Panc1 (cell line): ENCODE data around the gene HK1. TPM values are rescaled to one million over a fixed set of nuclear protein-coding genes. Genes with fewer than 3 reads are reported as not detected.

Experiments used
- ATAC-seq: fragments of 200-7000 bp; cut with Tn5 transposase; 2 replicates; pipeline ENCODE4 v1.9.1; 2020; ENCODE audit warnings: mild to moderate bottlenecking, moderate library complexity
- BruUV-seq: library from RNA; stranded (reverse); fragments of 400-500 nt; replicated peaks from 2 replicates; lab custom pipeline; 2021; lab: Mats Ljungman, UMichigan
- CTCF ChIA-PET: fragments of 300-600 bp; sonication (Branson Sonifier 250); formaldehyde crosslinking; loops from one replicate; lab custom pipeline; 2022; ENCODE audit warnings: antibody characterized with exemption; lab: Charles Lee
- POLR2A ChIA-PET: fragments of 300-600 bp; sonication (Branson Sonifier 250); formaldehyde crosslinking; loops from one replicate; lab custom pipeline; 2022; ENCODE audit warnings: antibody characterized with exemption; lab: Charles Lee
- DNase-seq: peaks from one replicate; pipeline ENCODE4 v3.0.0-alpha.2; 2010; ENCODE audit warnings: low read depth, low spot score
- H3K27ac ChIP-seq: 2 replicates; pipeline ENCODE4 v1.5.1; 2011; ENCODE audit warnings: mild to moderate bottlenecking, low read length, inconsistent platforms
- H3K27me3 ChIP-seq: fragments of 200-500 bp; sonication (Bioruptor generic); 2 replicates; pipeline ENCODE4 v1.6.0; 2014; ENCODE audit warnings: low read length, inconsistent platforms; ENCODE audit not compliant: control insufficient read depth, insufficient read depth
- H3K36me3 ChIP-seq: fragments of 200-500 bp; sonication (Bioruptor generic); 2 replicates; pipeline ENCODE4 v1.5.1; 2014; ENCODE audit warnings: inconsistent platforms, mild to moderate bottlenecking, low read length, moderate library complexity; ENCODE audit not compliant: control insufficient read depth, insufficient read depth
- H3K4me1 ChIP-seq: 2 replicates; pipeline ENCODE4 v1.5.1; 2011; ENCODE audit warnings: inconsistent platforms, mild to moderate bottlenecking, low read length, moderate library complexity; ENCODE audit not compliant: control insufficient read depth, insufficient read depth
- H3K4me3 ChIP-seq, 2 experiments: 2 replicates each; pipeline ENCODE4 v1.5.1; 2011 to 2012; ENCODE audit warnings: low read depth in 2 of 2, low read length in 2 of 2, mild to moderate bottlenecking in 2 of 2, inconsistent platforms in 1 of 2, moderate library complexity in 1 of 2
- H3K9me3 ChIP-seq: fragments of 200-500 bp; sonication (Bioruptor generic); 2 replicates; pipeline ENCODE4 v1.5.1; 2014; ENCODE audit warnings: low read depth, mild to moderate bottlenecking, inconsistent platforms, low read length, moderate library complexity; ENCODE audit not compliant: control insufficient read depth, insufficient read depth
- POLR2AphosphoS5 ChIP-seq: IDR thresholded peaks from 2 replicates; pipeline ENCODE4 v1.6.1; 2012; ENCODE audit warnings: mild to moderate bottlenecking, low read depth, low read length, moderate library complexity
- SIN3A ChIP-seq: IDR thresholded peaks from 2 replicates; pipeline ENCODE4 v1.6.1; 2012; ENCODE audit warnings: low read depth, mild to moderate bottlenecking, low read length, moderate library complexity, borderline replicate concordance; ENCODE audit not compliant: insufficient read depth
- TCF7L2 ChIP-seq: IDR thresholded peaks from 2 replicates; pipeline ENCODE4 v1.6.1; 2011; ENCODE audit warnings: mild to moderate bottlenecking, low read depth, low read length, inconsistent platforms
- in situ Hi-C: cut with HindIII; loops from 2 replicates; pipeline ENCODE4 v1.10.0; 2016; ENCODE audit warnings: low sequenced_read_pairs, low pct_unique_long_range_greater_than_20kb
- intact Hi-C: fragments of 100-400 bp; cut with micrococcal nuclease; formaldehyde crosslinking; loops from one replicate; pipeline ENCODE4 v1.10.0; 2022; ENCODE audit not compliant: unreplicated experiment
- total RNA-seq: library from RNA; stranded (reverse); gene quantifications from one replicate; pipeline ENCODE4 v1.2.1, GENCODE V29; 2021; ENCODE audit not compliant: unreplicated experiment
- TF ChIP-seq, protein P1 (sequence below), 2 experiments: IDR thresholded peaks; 2 replicates each; pipeline ENCODE4 v1.6.1; 2011 to 2012; ENCODE audit warnings: low read depth in 2 of 2, control low read depth in 1 of 2, low read length in 1 of 2, mild to moderate bottlenecking in 1 of 2, moderate library complexity in 1 of 2; ENCODE audit not compliant: insufficient read depth in 1 of 2
- TF ChIP-seq, protein P2 (sequence below): fragments of 450-650 bp; IDR thresholded peaks from 2 replicates; pipeline ENCODE4 v1.5.1; 2017; ENCODE audit warnings: mild to moderate bottlenecking

The HK1 gene
- total RNA-seq, 1 experiment from 2014 or later, result 74.4 TPM

- in situ Hi-C loops (no loop called here), intact Hi-C loops (no loop called here)
- H3K4me3 ChIP-seq, result no peak overlapping the region
- H3K4me1 ChIP-seq, result no peaks in the 10 kb centered on the region
- ChIA-PET POLR2A (no interaction called here), CTCF (no interaction called here)
- BruUV-seq, result no TSS peak
- no peak overlapping the region for H3K27ac ChIP-seq
- TF ChIP-seq TCF7L2, result no peak
- no peak for TF ChIP-seq SIN3A
- TF ChIP-seq, protein P1, sequence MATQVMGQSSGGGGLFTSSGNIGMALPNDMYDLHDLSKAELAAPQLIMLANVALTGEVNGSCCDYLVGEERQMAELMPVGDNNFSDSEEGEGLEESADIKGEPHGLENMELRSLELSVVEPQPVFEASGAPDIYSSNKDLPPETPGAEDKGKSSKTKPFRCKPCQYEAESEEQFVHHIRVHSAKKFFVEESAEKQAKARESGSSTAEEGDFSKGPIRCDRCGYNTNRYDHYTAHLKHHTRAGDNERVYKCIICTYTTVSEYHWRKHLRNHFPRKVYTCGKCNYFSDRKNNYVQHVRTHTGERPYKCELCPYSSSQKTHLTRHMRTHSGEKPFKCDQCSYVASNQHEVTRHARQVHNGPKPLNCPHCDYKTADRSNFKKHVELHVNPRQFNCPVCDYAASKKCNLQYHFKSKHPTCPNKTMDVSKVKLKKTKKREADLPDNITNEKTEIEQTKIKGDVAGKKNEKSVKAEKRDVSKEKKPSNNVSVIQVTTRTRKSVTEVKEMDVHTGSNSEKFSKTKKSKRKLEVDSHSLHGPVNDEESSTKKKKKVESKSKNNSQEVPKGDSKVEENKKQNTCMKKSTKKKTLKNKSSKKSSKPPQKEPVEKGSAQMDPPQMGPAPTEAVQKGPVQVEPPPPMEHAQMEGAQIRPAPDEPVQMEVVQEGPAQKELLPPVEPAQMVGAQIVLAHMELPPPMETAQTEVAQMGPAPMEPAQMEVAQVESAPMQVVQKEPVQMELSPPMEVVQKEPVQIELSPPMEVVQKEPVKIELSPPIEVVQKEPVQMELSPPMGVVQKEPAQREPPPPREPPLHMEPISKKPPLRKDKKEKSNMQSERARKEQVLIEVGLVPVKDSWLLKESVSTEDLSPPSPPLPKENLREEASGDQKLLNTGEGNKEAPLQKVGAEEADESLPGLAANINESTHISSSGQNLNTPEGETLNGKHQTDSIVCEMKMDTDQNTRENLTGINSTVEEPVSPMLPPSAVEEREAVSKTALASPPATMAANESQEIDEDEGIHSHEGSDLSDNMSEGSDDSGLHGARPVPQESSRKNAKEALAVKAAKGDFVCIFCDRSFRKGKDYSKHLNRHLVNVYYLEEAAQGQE (IDR thresholded peaks at IDR 0.05; ENCODE audit: insufficient read depth in 1 of 2, low read depth in 2 of 2, low read length in 1 of 2), result no peak
- TF ChIP-seq, protein P2, sequence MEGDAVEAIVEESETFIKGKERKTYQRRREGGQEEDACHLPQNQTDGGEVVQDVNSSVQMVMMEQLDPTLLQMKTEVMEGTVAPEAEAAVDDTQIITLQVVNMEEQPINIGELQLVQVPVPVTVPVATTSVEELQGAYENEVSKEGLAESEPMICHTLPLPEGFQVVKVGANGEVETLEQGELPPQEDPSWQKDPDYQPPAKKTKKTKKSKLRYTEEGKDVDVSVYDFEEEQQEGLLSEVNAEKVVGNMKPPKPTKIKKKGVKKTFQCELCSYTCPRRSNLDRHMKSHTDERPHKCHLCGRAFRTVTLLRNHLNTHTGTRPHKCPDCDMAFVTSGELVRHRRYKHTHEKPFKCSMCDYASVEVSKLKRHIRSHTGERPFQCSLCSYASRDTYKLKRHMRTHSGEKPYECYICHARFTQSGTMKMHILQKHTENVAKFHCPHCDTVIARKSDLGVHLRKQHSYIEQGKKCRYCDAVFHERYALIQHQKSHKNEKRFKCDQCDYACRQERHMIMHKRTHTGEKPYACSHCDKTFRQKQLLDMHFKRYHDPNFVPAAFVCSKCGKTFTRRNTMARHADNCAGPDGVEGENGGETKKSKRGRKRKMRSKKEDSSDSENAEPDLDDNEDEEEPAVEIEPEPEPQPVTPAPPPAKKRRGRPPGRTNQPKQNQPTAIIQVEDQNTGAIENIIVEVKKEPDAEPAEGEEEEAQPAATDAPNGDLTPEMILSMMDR, result no peak
- TF ChIP-seq POLR2AphosphoS5, result no peak
- ATAC-seq, result no peak
- no peak for DNase-seq
- no peaks in the 10 kb centered on the region for H3K36me3 ChIP-seq
- no peaks in the 10 kb centered on the region for H3K9me3 ChIP-seq
- H3K27me3 ChIP-seq, result no peaks in the 10 kb centered on the region
These were observed 94.1 kb downstream of the HK1 start for GRCh38 chr10:69372126-69372980.

DNA sequence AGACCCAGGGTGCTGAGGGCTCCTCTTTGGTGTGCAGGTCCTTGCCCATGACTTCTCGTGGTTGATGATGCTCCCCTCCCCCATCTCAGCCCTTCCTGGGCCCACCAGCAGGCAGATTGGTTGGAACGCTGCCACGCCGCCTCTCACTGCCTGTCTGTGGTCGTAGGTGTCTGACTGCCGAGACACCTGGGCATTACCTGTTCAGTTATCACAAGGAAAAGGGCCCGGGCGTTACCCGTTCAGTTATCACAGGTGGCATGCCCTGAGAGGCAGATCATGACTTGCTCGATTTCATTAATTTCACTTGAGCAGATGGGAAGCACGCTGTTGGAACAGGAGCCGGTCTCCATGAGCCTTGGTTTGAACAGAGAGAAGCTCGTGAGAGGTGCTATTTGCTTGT is 95.9 kb downstream of the HK1 start:
- ChIA-PET CTCF (no interaction called here), POLR2A (no interaction called here)
- H3K36me3 ChIP-seq, result no peaks in the 10 kb centered on the region
- in situ Hi-C loops, result no loop called here
- TF ChIP-seq TCF7L2, result no peak
- TF ChIP-seq, protein P2, result no peak
- no peak for TF ChIP-seq SIN3A
- no peak for TF ChIP-seq POLR2AphosphoS5
- TF ChIP-seq, protein P1 (IDR thresholded peaks at IDR 0.05; ENCODE audit: insufficient read depth in 1 of 2, low read depth in 2 of 2, low read length in 1 of 2), result no peak
- no peaks in the 10 kb centered on the region for H3K4me1 ChIP-seq
- intact Hi-C loops, result no loop called here
- H3K9me3 ChIP-seq, result no peaks in the 10 kb centered on the region
- H3K27ac ChIP-seq, result no peak overlapping the region
- ATAC-seq (no peak), DNase-seq (no peak)
- no TSS peak for BruUV-seq
- H3K27me3 ChIP-seq, result no peaks in the 10 kb centered on the region
- no peak overlapping the region for H3K4me3 ChIP-seq
